ENCODE measurements around the gene METTL21A.

DNA sequence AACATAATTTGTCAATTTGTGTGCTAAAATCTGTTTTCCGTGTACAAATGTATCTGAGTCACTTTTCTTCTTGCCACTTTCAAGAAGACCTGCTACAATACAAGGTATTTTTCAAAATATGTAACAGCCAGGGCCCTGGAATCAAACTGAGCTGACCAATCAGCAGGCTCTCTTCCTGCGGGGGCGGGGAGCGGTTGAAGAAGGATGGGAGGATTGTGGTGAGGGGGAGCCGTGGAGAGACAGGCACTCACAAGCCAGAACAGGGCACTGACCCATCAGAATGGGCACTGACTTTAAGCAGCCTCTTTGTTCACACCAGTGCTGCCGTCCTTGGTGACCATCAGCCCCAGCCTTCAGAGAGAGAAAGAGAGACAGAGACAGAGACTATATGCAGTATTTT, 45.7 kb upstream of the METTL21A start:
- TF ChIP-seq, protein P1, sequence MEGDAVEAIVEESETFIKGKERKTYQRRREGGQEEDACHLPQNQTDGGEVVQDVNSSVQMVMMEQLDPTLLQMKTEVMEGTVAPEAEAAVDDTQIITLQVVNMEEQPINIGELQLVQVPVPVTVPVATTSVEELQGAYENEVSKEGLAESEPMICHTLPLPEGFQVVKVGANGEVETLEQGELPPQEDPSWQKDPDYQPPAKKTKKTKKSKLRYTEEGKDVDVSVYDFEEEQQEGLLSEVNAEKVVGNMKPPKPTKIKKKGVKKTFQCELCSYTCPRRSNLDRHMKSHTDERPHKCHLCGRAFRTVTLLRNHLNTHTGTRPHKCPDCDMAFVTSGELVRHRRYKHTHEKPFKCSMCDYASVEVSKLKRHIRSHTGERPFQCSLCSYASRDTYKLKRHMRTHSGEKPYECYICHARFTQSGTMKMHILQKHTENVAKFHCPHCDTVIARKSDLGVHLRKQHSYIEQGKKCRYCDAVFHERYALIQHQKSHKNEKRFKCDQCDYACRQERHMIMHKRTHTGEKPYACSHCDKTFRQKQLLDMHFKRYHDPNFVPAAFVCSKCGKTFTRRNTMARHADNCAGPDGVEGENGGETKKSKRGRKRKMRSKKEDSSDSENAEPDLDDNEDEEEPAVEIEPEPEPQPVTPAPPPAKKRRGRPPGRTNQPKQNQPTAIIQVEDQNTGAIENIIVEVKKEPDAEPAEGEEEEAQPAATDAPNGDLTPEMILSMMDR (conservative IDR thresholded peaks at IDR 0.05; ENCODE audit: low read depth, low read length) = no peak
- no peak for TF ChIP-seq POLR2A (IDR thresholded peaks at IDR 0.05; ENCODE audit: low read depth, low read length)
- TF ChIP-seq CEBPB (IDR thresholded peaks at IDR 0.05; ENCODE audit: low read depth, low read length) = no peak
- TF ChIP-seq SMC3 (IDR thresholded peaks at IDR 0.05; ENCODE audit: low read depth, low read length) = no peak
- no peak for TF ChIP-seq RAD21 (IDR thresholded peaks at IDR 0.05; ENCODE audit: low read length)
- no peak for TF ChIP-seq FOS (IDR thresholded peaks at IDR 0.05; ENCODE audit: low read depth, low read length)
- no peak for TF ChIP-seq BHLHE40 (IDR thresholded peaks at IDR 0.05; ENCODE audit: low read depth, low read length)
- TF ChIP-seq, protein P2, sequence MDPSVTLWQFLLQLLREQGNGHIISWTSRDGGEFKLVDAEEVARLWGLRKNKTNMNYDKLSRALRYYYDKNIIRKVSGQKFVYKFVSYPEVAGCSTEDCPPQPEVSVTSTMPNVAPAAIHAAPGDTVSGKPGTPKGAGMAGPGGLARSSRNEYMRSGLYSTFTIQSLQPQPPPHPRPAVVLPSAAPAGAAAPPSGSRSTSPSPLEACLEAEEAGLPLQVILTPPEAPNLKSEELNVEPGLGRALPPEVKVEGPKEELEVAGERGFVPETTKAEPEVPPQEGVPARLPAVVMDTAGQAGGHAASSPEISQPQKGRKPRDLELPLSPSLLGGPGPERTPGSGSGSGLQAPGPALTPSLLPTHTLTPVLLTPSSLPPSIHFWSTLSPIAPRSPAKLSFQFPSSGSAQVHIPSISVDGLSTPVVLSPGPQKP (IDR thresholded peaks at IDR 0.05; ENCODE audit: borderline replicate concordance, low read depth, low read length) = no peak
- no peak for TF ChIP-seq CHD1 (IDR thresholded peaks at IDR 0.05; ENCODE audit: low read depth, low read length)
